Measurements from ENCODE around the gene FAM124B. TPM values are rescaled to one million over a fixed set of nuclear protein-coding genes. Genes with fewer than 3 reads are reported as not detected.
"Not testable (repeated sequence)": the region's sequence is repeated elsewhere in the genome, so short reads cannot be mapped to it uniquely, and the experiment has no call there.

The FAM124B gene
- total RNA-seq, 1 donor from 2014 or later, result 1.9 TPM

- no peak for DNase-seq (ENCODE audit: low spot score)
Observed at GRCh38 chr2:224413381-224413780, 11.5 kb upstream of the FAM124B start.

- peak; percentile 53 for DNase-seq (ENCODE audit: low spot score)
Observed at GRCh38 chr2:224412141-224413015, 10.5 kb upstream of the FAM124B start.

- no peak for DNase-seq (ENCODE audit: low spot score)
Observed at GRCh38 chr2:224410946-224411561, 9.1 kb upstream of the FAM124B start.

- DNase-seq (ENCODE audit: low spot score), result no peak
Observed at GRCh38 chr2:224408676-224409075, 6.8 kb upstream of the FAM124B start.

GRCh38 chr2:224407241-224407701 lies 5.4 kb upstream of the FAM124B start:
- DNase-seq (ENCODE audit: low spot score), result no peak

- no peak for DNase-seq (ENCODE audit: low spot score)
Observed at GRCh38 chr2:224405841-224406370, 4.0 kb upstream of the FAM124B start.

- no peak for DNase-seq (ENCODE audit: low spot score)
Observed at GRCh38 chr2:224405412-224405811, 3.5 kb upstream of the FAM124B start.

- no peak for DNase-seq (ENCODE audit: low spot score)
Observed at GRCh38 chr2:224404796-224405195, 2.9 kb upstream of the FAM124B start.

- DNase-seq (ENCODE audit: low spot score), result no peak
Observed at GRCh38 chr2:224403657-224404056, 1.8 kb upstream of the FAM124B start.

- DNase-seq (ENCODE audit: low spot score), result no peak
Observed at GRCh38 chr2:224400886-224401632, 848 bp downstream of the FAM124B start.

- no peak for DNase-seq (ENCODE audit: low spot score)
Observed at GRCh38 chr2:224400174-224400810, 1.6 kb downstream of the FAM124B start.

- no peak for DNase-seq (ENCODE audit: low spot score)
Observed at GRCh38 chr2:224398289-224398688, 3.6 kb downstream of the FAM124B start.

GRCh38 chr2:224397100-224397499 lies 4.8 kb downstream of the FAM124B start:
- not testable (repeated sequence) for DNase-seq (ENCODE audit: low spot score)

GRCh38 chr2:224395620-224396390 lies 6.1 kb downstream of the FAM124B start:
- DNase-seq (ENCODE audit: low spot score), result no peak

- DNase-seq (ENCODE audit: low spot score), result no peak
Observed at GRCh38 chr2:224393157-224393872, 8.6 kb downstream of the FAM124B start.

- DNase-seq (ENCODE audit: low spot score), result no peak
Observed at GRCh38 chr2:224392545-224392944, 9.4 kb downstream of the FAM124B start.

GRCh38 chr2:224389317-224389716 lies 12.6 kb downstream of the FAM124B start:
- DNase-seq (ENCODE audit: low spot score), result no peak

GRCh38 chr2:224386876-224387275 lies 15.0 kb downstream of the FAM124B start:
- DNase-seq (ENCODE audit: low spot score), result no peak

GRCh38 chr2:224382973-224383555 lies 18.8 kb downstream of the FAM124B start:
- no peak for DNase-seq (ENCODE audit: low spot score)

GRCh38 chr2:224382280-224382647 lies 19.6 kb downstream of the FAM124B start:
- not testable (repeated sequence) for DNase-seq (ENCODE audit: low spot score)
